Endothelial cell of umbilical vein (primary cell): ENCODE measurements around the gene GRAMD4. TPM values are rescaled to one million over a fixed set of nuclear protein-coding genes. Genes with fewer than 3 reads are reported as not detected.

Experiments used
- BruUV-seq: library from RNA; stranded (reverse); fragments of 400-500 nt; replicated peaks from 2 replicates; lab custom pipeline; 2021; lab: Mats Ljungman, UMichigan
- CTCF ChIA-PET: fragments of 300-600, 350-600 bp; sonication (Branson Sonifier 250); formaldehyde crosslinking; loops from one replicate; lab custom pipeline; 2021; ENCODE audit warnings: antibody characterized with exemption, inconsistent platforms; lab: Charles Lee
- POLR2A ChIA-PET: fragments of 300-600, 350-600 bp; sonication (Branson Sonifier 250); formaldehyde crosslinking; loops from one replicate; lab custom pipeline; 2021; ENCODE audit warnings: antibody characterized with exemption, inconsistent platforms; lab: Charles Lee
- DNase-seq: peaks from one replicate; pipeline ENCODE4 v3.0.0-alpha.2; 2011; ENCODE audit warnings: low read depth, low spot score
- FAIRE-seq: peaks from 2 replicates; lab custom pipeline; 2011; peaks lifted over from hg19 to GRCh38; lab: Jason Lieb, UNC
- H2AFZ ChIP-seq: 2 replicates; pipeline ENCODE4 v1.6.0; 2012; ENCODE audit warnings: low read depth, low read length, control low read depth, inconsistent platforms
- H3K27ac ChIP-seq: 2 replicates; pipeline ENCODE4 v1.5.1; 2011; ENCODE audit warnings: low read depth, mild to moderate bottlenecking, control low read depth, low read length, moderate library complexity; ENCODE audit not compliant: insufficient read depth
- H3K27me3 ChIP-seq, 2 experiments: 2 replicates each; pipeline versions ENCODE4 v1.6.0 to v1.6.1; 2011; ENCODE audit warnings: low read length in 2 of 2, mixed read lengths in 1 of 2; ENCODE audit not compliant: control insufficient read depth in 2 of 2, insufficient read depth in 2 of 2
- H3K36me3 ChIP-seq, 2 experiments: 2 replicates in 1 of 2; 3 replicates in 1 of 2; pipeline ENCODE4 v1.5.1; 2011; ENCODE audit warnings: low read length in 2 of 2, mild to moderate bottlenecking in 1 of 2, moderate library complexity in 1 of 2; ENCODE audit not compliant: control insufficient read depth in 2 of 2, insufficient read depth in 2 of 2; ENCODE audit errors: extremely low read depth in 1 of 2
- H3K4me1 ChIP-seq: 3 replicates; pipeline ENCODE4 v1.5.1; 2011; ENCODE audit warnings: mild to moderate bottlenecking, low read length; ENCODE audit not compliant: control insufficient read depth, insufficient read depth; ENCODE audit errors: extremely low read depth
- H3K4me2 ChIP-seq: 2 replicates; pipeline ENCODE4 v1.6.1; 2011; ENCODE audit warnings: low read length, control low read depth, mixed read lengths; ENCODE audit not compliant: insufficient read depth
- H3K4me3 ChIP-seq, 3 experiments: fragments of 200-600 bp in 1 of 3; sonication (generic), shearing (Covaris generic) in 1 of 3; replicated peaks in 1 of 3; 2 replicates each; pipeline ENCODE4 v1.5.1; 2011 to 2016; ENCODE audit warnings: control low read depth in 3 of 3, low read length in 3 of 3, mild to moderate bottlenecking in 2 of 3, inconsistent platforms in 1 of 3, low read depth in 1 of 3, moderate library complexity in 1 of 3; ENCODE audit not compliant: insufficient read depth in 1 of 3
- H3K79me2 ChIP-seq: 2 replicates; pipeline ENCODE4 v1.6.0; 2012; ENCODE audit warnings: low read length, inconsistent platforms; ENCODE audit not compliant: control insufficient read depth, insufficient read depth
- H3K9ac ChIP-seq: replicated peaks from 2 replicates; pipeline ENCODE3; 2011; ENCODE audit warnings: low read length, control low read depth; ENCODE audit not compliant: insufficient read depth; ENCODE audit errors: extremely low read depth
- H3K9me1 ChIP-seq: replicated peaks from 3 replicates; pipeline ENCODE4 v1.6.0; 2011; ENCODE audit warnings: mild to moderate bottlenecking, low read length; ENCODE audit not compliant: control insufficient read depth, insufficient read depth; ENCODE audit errors: extremely low read depth
- H3K9me3 ChIP-seq: replicated peaks from 2 replicates; pipeline ENCODE4 v1.5.1; 2012; ENCODE audit warnings: low read length, inconsistent platforms; ENCODE audit not compliant: control insufficient read depth, insufficient read depth
- H4K20me1 ChIP-seq: replicated peaks from 2 replicates; pipeline ENCODE3; 2011; ENCODE audit warnings: mild to moderate bottlenecking, low read length; ENCODE audit not compliant: control insufficient read depth, insufficient read depth; ENCODE audit errors: extremely low read depth
- CTCF ChIP-seq, 2 donors: IDR thresholded peaks; 1 replicate in 1 of 2; 2 replicates in 1 of 2; pipeline ENCODE4 v1.5.1; 2011; ENCODE audit warnings: low read length in 2 of 2, mild to moderate bottlenecking in 2 of 2, moderate library complexity in 2 of 2, control low read depth in 1 of 2, inconsistent platforms in 1 of 2, low read depth in 1 of 2; ENCODE audit not compliant: insufficient read depth in 1 of 2; ENCODE audit errors: extremely low read depth in 1 of 2
- EZH2 ChIP-seq: IDR thresholded peaks from 2 replicates; pipeline ENCODE4 v1.6.1; 2012; ENCODE audit warnings: borderline replicate concordance, low read depth, mild to moderate bottlenecking, moderate library complexity, low read length, inconsistent platforms; ENCODE audit not compliant: severe bottlenecking
- FOS ChIP-seq: IDR thresholded peaks from 2 replicates; pipeline ENCODE4 v1.6.1; 2011; ENCODE audit warnings: mild to moderate bottlenecking, low read length, moderate library complexity, borderline replicate concordance; ENCODE audit not compliant: insufficient read depth
- GATA2 ChIP-seq: IDR thresholded peaks from 2 replicates; pipeline ENCODE4 v1.7.0; 2011; ENCODE audit warnings: low read depth, mild to moderate bottlenecking, moderate library complexity, mixed read lengths, low read length; ENCODE audit not compliant: insufficient read length, insufficient read depth
- JUN ChIP-seq: IDR thresholded peaks from 2 replicates; pipeline ENCODE4 v1.6.1; 2011; ENCODE audit warnings: borderline replicate concordance, low read depth; ENCODE audit not compliant: insufficient read length, insufficient read depth
- MAX ChIP-seq: IDR thresholded peaks from 2 replicates; pipeline ENCODE4 v1.6.1; 2011; ENCODE audit not compliant: insufficient read depth, insufficient read length
- MYC ChIP-seq: IDR thresholded peaks from one replicate; pipeline ENCODE4 v1.6.1; 2011; ENCODE audit warnings: mild to moderate bottlenecking, low read depth, low read length
- POLR2A ChIP-seq: IDR thresholded peaks from 2 replicates; pipeline ENCODE4 v1.6.1; 2012; ENCODE audit warnings: low read depth, mild to moderate bottlenecking, control low read depth, low read length
- POLR2AphosphoS5 ChIP-seq: IDR thresholded peaks from 2 replicates; pipeline ENCODE4 v1.6.1; 2012; ENCODE audit warnings: low read depth, mild to moderate bottlenecking, control low read depth, low read length, moderate library complexity; ENCODE audit not compliant: insufficient read depth
- dilution Hi-C: fragments of 300-500 bp; cut with MboI; formaldehyde crosslinking; loops from one replicate; pipeline ENCODE4 v1.15.0; 2019; ENCODE audit warnings: low sequenced_read_pairs; ENCODE audit not compliant: extremely low pct_ligation_motif_present
- intact Hi-C: fragments of 100-400 bp; cut with micrococcal nuclease; formaldehyde crosslinking; loops from one replicate; pipeline ENCODE4 v1.10.0; 2022
- polyA plus RNA-seq, 4 experiments: library from polyadenylated mRNA; depleted of rRNA in 3 of 4; stranded (reverse) in 3 of 4; unstranded in 1 of 4; fragments of >200 nt; gene quantifications; 2 replicates each; pipeline versions ENCODE4 v1.2.1 to v1.2.3, GENCODE V29; 2011 to 2012; ENCODE audit warnings: missing spikeins in 1 of 4
- total RNA-seq: library from RNA; stranded (reverse); gene quantifications from 2 replicates; pipeline ENCODE4 v1.2.3, GENCODE V29; 2021

The GRAMD4 gene
- total and polyA plus RNA-seq, 2 donors (not counting 3 experiments of a cell fraction or from before 2014, with no cell fraction given): 5.9 to 14.8 TPM

GRCh38 chr22:46697811-46698515, 77.8 kb downstream of the GRAMD4 start:
- intact Hi-C loops: no loop called here
- H3K36me3 ChIP-seq: peaks cover 47 to 72% of the 10 kb centered on the region in 2 experiments
- no peak overlapping the region for H3K4me2 ChIP-seq
- H3K9me1 ChIP-seq: no peaks in the 10 kb centered on the region
- no peaks in the 10 kb centered on the region for H3K4me1 ChIP-seq
- dilution Hi-C loops: no loop called here
- H3K27ac ChIP-seq: no peak overlapping the region
- no peaks in the 10 kb centered on the region for H3K27me3 ChIP-seq
- POLR2A ChIA-PET: no interaction called here
- CTCF ChIA-PET: interaction anchor here (1.0 kb wide), 1 partner anchor 9 kb away, joined by 4 read pairs; no protein-coding TSS in a partner anchor
- H3K79me2 ChIP-seq: no peaks in the 10 kb centered on the region
- no peak overlapping the region for H3K9ac ChIP-seq
- FAIRE-seq (no peak), DNase-seq (no peak)
- H2AFZ ChIP-seq: no peak overlapping the region
- TF ChIP-seq EZH2 (no peak), MAX (no peak), FOS (no peak), POLR2AphosphoS5 (no peak), POLR2A (no peak), GATA2 (no peak), JUN (no peak), CTCF (IDR thresholded peaks at IDR 0.05; ENCODE audit: extremely low read depth in 1 of 2, insufficient read depth in 1 of 2, low read depth in 1 of 2, low read length in 2 of 2) (no peak), MYC (no peak)
- no TSS peak for BruUV-seq
- H4K20me1 ChIP-seq: no peaks in the 10 kb centered on the region
- no peaks in the 10 kb centered on the region for H3K9me3 ChIP-seq
- H3K4me3 ChIP-seq: no peak overlapping the region
